DND-41 (cell line): ENCODE data around the gene PTPRN2.

ENCODE experiments used
- CTCF ChIP-seq: IDR thresholded peaks from 2 replicates; pipeline ENCODE4 v1.5.1; 2012; ENCODE audit warnings: borderline replicate concordance, low read length, moderate library complexity, mild to moderate bottlenecking; ENCODE audit not compliant: poor library complexity, severe bottlenecking; ENCODE audit errors: extremely low read depth
- EZH2 ChIP-seq: IDR thresholded peaks from 3 replicates; pipeline ENCODE4 v1.6.1; 2012; ENCODE audit warnings: borderline replicate concordance, low read depth, mild to moderate bottlenecking, moderate library complexity, low read length, inconsistent platforms; ENCODE audit not compliant: severe bottlenecking

DNA sequence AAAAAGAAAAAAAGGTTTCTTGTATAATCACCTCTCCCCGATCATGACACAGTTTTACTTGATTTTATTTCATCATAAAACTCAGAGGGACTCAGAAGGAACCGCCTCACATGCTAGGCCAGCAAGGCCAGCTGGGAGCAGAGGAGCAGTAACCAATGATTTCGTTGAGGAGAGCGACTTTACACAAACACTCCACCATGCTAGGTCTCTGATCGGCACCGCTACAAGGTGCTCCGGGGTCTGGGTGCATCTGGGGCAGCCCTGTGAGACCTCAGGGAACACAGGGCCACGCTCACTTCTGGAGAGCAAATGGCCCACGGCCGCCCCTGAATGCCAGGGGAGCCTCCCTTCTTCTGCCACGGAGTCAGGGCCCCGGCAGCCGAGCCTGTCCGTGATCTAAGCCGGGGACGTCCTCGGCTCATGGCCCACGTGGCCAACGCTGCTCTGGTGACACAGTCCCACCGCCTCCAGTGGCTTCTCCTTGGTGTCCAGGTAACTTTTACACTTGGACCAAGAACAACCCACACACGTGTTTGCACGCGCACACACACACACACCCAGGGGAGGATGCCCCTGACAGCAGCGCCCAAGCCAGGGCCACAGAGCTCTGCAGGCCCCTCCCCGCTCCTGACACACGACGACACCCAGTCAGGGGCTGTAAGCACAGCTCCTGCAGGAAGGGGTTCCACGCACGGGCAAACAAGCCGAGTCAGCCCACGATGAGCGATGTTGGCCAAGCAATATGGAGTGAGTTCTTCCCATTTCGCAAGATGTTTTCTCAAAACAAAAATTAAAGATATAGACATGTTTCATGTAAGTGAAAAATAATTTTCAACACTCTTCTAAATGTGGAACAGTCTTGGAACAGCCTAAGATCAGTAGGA is 918.5 kb downstream of the PTPRN2 start:
- no peak for TF ChIP-seq CTCF
- TF ChIP-seq EZH2, result no peak
